ENCODE results near the gene CHID1. TPM values are rescaled to one million over a fixed set of nuclear protein-coding genes. Genes with fewer than 3 reads are reported as not detected.
A peak's percentile ranks its signal among the peaks of the same experiment; 100 is the strongest.

Gene CHID1
- total and polyA plus RNA-seq, 2 of the 8 experiments (the other 6 are each of a cell fraction or from before 2014, with no cell fraction given): 81.2 to 88.5 TPM

- Histone ChIP-seq H4K8ac (ENCODE audit: extremely low read depth, insufficient read depth, low read length) (no peak overlapping the region), H3K4ac (replicated peaks; ENCODE audit: insufficient read length, low read depth, low read length) (peak overlapping the region; percentile 17), H3K27me3 (replicated peaks in 1 of 4; ENCODE audit: control insufficient read depth in 3 of 4, extremely low read depth in 1 of 4, insufficient read depth in 3 of 4, low read length in 3 of 4) (no peaks in the 10 kb centered on the region; a peak in 1 of 7 replicates), H3K56ac (replicated peaks; ENCODE audit: insufficient read length, low read depth, low read length) (no peak overlapping the region), H3K4me3 (ENCODE audit: extremely low read depth in 1 of 4, insufficient read depth in 2 of 4, low read depth in 3 of 4, low read length in 4 of 4) (no peak overlapping the region), H3K79me1 (ENCODE audit: low read depth, low read length) (peaks cover 19% of the 10 kb centered on the region), H2BK120ac (replicated peaks; ENCODE audit: low read depth, low read length) (no peak overlapping the region), H4K91ac (replicated peaks; ENCODE audit: insufficient read length, low read length) (no peak overlapping the region), H4K5ac (ENCODE audit: insufficient read length, low read depth, low read length) (no peak overlapping the region), H3K27ac (ENCODE audit: low read depth, low read length) (no peak overlapping the region), H2BK5ac (ENCODE audit: low read depth, low read length) (no peak overlapping the region), H3K4me1 (replicated peaks in 1 of 4; ENCODE audit: control insufficient read depth in 3 of 4, insufficient read depth in 4 of 4, low read length in 3 of 4) (peaks cover 3 to 19% (median 13%) of the 10 kb centered on the region in 4 experiments), H3K36me3 (ENCODE audit: control insufficient read depth in 2 of 4, insufficient read depth in 4 of 4, low read length in 3 of 4) (peaks cover 0 to 6% (median 2%) of the 10 kb centered on the region in 4 experiments; a peak in 2 of 8 replicates), H2BK20ac (ENCODE audit: low read length) (no peak overlapping the region), H3K23me2 (ENCODE audit: low read depth, low read length) (peaks cover 2% of the 10 kb centered on the region; the same call in 1 of the 2 replicates), H3K9ac (replicated peaks in 1 of 4; ENCODE audit: extremely low read depth in 1 of 4, low read depth in 3 of 4, low read length in 3 of 4) (no peak overlapping the region), H2BK12ac (ENCODE audit: low read depth, low read length) (no peak overlapping the region), H2AK5ac (ENCODE audit: low read depth, low read length) (no peak overlapping the region), H3K23ac (ENCODE audit: insufficient read length) (no peak overlapping the region), H3K14ac (ENCODE audit: insufficient read length) (no peak overlapping the region), H2AFZ (ENCODE audit: low read length) (no peak overlapping the region), H4K20me1 (replicated peaks in 1 of 2; ENCODE audit: control insufficient read depth in 1 of 2, insufficient read depth in 2 of 2, low read length in 2 of 2) (peaks cover 16 to 32% of the 10 kb centered on the region in 2 experiments), H3K79me2 (ENCODE audit: control insufficient read depth in 1 of 2, insufficient read depth in 2 of 2, low read length in 2 of 2) (peaks cover 0 to 78% of the 10 kb centered on the region in 2 experiments), H2BK15ac (ENCODE audit: low read length) (no peak overlapping the region), H3K18ac (ENCODE audit: extremely low read depth, low read length) (no peak overlapping the region), H3K9me3 (ENCODE audit: insufficient read depth in 2 of 2, low read depth in 1 of 2, low read length in 1 of 2) (no peaks in the 10 kb centered on the region), H3K4me2 (ENCODE audit: insufficient read depth in 1 of 2, low read depth in 2 of 2, low read length in 2 of 2) (no peak overlapping the region)
- 72% methylated on average over 4 of the region's 4 CpGs; no CpG with 5 or more reads in 1 of the 2 experiments for WGBS, 2 experiments (ENCODE audit: extremely low coverage in 1 of 2, insufficient coverage in 1 of 2, insufficient read length in 1 of 2, insufficient replicate concordance in 2 of 2, low coverage in 1 of 2, low lambda C conversion rate in 2 of 2, missing lambda C conversion rate in 1 of 2)
- FAIRE-seq (no peak), DNase-seq (ENCODE audit: low read depth in 1 of 2, low spot score in 2 of 2) (no peak)
- CTCF ChIA-PET (ENCODE audit: partially characterized antibody): interaction anchor here (0.6 kb wide), 1 partner anchor 12 kb away, joined by 4 read pairs; no protein-coding TSS in a partner anchor
- POLR2A ChIA-PET (ENCODE audit: partially characterized antibody): interaction anchor here (1.0 to 3.9 kb wide), 3 partner anchors 9 to 67 kb away, joined by 4 to 33 read pairs (median 4); no protein-coding TSS in a partner anchor
- TF ChIP-seq MAFK (IDR thresholded peaks at IDR 0.05; ENCODE audit: low read depth, low read length): peak; percentile 47; the same call in 1 of the 2 replicates
- no peak for TF ChIP-seq CHD2 (IDR thresholded peaks at IDR 0.05; ENCODE audit: low read length)
Observed at GRCh38 chr11:932435-932834, 21.8 kb upstream of the CHID1 start.
